ENCODE results near the gene NOS3.

Gene NOS3

GRCh38 chr7:150972023-150972468, 18.8 kb upstream of the NOS3 start:
- DNase-seq (ENCODE audit: low read depth), result no peak
- TF ChIP-seq CTCF (IDR thresholded peaks at IDR 0.05; ENCODE audit: insufficient read depth, low read depth, low read length, missing control alignments), result no peak
- no peak overlapping the region for H3K4me3 ChIP-seq (ENCODE audit: low read length)

GRCh38 chr7:150972741-150973140, 18.1 kb upstream of the NOS3 start:
- H3K4me3 ChIP-seq (ENCODE audit: low read length), result no peak overlapping the region
- DNase-seq (ENCODE audit: low read depth), result no peak
- no peak for TF ChIP-seq CTCF (IDR thresholded peaks at IDR 0.05; ENCODE audit: insufficient read depth, low read depth, low read length, missing control alignments)

GRCh38 chr7:150973571-150974451, 17.0 kb upstream of the NOS3 start:
- H3K4me3 ChIP-seq (ENCODE audit: low read length), result no peak overlapping the region
- no peak for TF ChIP-seq CTCF (IDR thresholded peaks at IDR 0.05; ENCODE audit: insufficient read depth, low read depth, low read length, missing control alignments)
- peak; percentile 24 for DNase-seq (ENCODE audit: low read depth)

GRCh38 chr7:150974468-150975391, 16.1 kb upstream of the NOS3 start:
- H3K4me3 ChIP-seq (ENCODE audit: low read length), result peak overlapping the region; percentile 27
- TF ChIP-seq CTCF (IDR thresholded peaks at IDR 0.05; ENCODE audit: insufficient read depth, low read depth, low read length, missing control alignments), result peak; percentile 3

GRCh38 chr7:150975536-150976319, 15.1 kb upstream of the NOS3 start:
- no peak for DNase-seq (ENCODE audit: low read depth)
- TF ChIP-seq CTCF (IDR thresholded peaks at IDR 0.05; ENCODE audit: insufficient read depth, low read depth, low read length, missing control alignments), result no peak
- no peak overlapping the region for H3K4me3 ChIP-seq (ENCODE audit: low read length)

More at GRCh38 chr7:150974468-150975391, 16.1 kb upstream of the NOS3 start:
- DNase-seq (ENCODE audit: low read depth), result no peak
